Skin of body (tissue), 2 donors: ENCODE measurements around the gene PEG3. TPM values are rescaled to one million over a fixed set of nuclear protein-coding genes. Genes with fewer than 3 reads are reported as not detected.
A peak's percentile ranks its signal among the peaks of the same experiment; 100 is the strongest.

Experiments used
- DNase-seq: peaks from one replicate; lab custom pipeline; 2025; lab: John Stamatoyannopoulos, UW
- total RNA-seq: library from RNA; depleted of rRNA; stranded (reverse); fragments of >200 nt; gene quantifications from one replicate; pipeline ENCODE4 v1.2.3, GENCODE V29; 2014

The PEG3 gene
- total RNA-seq, 1 donor from 2014 or later = 37.3 TPM

DNA sequence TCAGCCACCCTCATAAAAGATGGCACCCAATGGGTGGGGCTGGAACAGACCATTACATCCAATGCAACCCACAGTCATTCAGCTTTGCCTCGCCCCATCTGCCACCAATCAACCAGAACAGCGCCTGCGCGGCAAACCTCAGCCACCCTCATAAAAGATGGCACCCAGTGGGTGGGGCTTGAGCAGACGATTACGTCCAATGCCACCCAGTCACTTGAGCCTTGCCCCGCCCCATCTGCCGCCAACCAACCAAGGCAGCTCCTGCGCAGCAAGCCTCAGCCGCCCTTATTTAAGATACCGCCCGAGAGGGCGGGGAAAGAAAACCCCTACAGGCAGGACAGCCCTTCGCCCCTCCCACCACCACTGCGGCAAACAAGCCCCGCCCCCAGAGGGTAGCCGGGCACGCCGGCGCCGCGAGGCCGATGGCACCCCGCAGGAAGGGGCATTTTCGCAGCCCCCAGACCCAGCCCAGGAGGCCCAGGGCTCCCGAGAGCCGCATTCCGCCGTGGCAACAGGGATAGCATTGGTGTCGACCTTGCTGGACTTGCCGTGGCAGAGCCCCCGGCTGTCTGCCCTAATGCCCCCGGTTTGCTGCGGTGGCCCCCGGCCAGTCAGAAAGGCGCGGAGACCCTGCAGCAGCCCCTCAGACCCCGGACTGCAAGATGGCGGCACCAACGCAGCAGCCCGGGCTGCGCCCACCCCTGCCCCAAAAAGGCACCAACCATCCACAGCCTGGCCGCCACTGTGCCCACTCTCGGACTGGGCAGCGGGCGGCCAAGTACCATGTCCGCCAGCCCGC lies 675 bp downstream of the PEG3 start:
- no peak for DNase-seq

DNA sequence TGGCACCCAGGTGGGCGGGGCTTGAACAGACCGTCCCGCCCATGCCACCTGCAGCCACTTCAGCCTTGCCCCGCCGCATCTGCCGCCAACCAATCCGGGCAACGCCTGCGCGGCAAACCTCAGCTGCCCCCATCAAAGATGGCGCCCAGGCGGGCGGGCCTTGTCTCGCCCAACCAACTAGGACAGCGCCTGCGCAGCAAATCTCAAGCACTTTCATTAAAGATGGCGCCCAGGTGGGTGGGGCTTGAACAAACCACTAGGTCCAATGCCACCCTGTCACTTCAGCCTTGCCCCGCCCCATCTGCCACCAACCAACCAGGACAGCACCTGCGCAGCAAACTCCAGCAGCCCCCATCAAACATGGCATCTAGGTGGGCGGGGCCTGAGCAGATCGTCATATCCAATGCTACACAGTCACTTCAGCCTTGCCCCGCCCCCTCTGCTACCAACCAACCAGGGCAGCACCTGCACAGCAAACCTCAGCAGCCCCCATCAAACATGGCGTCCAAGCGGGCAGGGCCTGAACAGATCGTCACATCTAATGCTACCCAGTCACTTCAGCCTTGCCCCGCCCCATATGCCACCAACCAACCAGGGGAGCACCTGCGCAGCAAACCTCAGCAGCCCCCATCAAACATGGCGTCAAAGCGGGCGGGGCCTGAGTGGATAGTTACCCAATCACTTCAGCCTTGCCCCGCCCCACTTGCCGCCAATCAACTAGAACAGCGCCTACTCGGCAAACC lies 1.4 kb downstream of the PEG3 start:
- peak; percentile 100 for DNase-seq

DNA sequence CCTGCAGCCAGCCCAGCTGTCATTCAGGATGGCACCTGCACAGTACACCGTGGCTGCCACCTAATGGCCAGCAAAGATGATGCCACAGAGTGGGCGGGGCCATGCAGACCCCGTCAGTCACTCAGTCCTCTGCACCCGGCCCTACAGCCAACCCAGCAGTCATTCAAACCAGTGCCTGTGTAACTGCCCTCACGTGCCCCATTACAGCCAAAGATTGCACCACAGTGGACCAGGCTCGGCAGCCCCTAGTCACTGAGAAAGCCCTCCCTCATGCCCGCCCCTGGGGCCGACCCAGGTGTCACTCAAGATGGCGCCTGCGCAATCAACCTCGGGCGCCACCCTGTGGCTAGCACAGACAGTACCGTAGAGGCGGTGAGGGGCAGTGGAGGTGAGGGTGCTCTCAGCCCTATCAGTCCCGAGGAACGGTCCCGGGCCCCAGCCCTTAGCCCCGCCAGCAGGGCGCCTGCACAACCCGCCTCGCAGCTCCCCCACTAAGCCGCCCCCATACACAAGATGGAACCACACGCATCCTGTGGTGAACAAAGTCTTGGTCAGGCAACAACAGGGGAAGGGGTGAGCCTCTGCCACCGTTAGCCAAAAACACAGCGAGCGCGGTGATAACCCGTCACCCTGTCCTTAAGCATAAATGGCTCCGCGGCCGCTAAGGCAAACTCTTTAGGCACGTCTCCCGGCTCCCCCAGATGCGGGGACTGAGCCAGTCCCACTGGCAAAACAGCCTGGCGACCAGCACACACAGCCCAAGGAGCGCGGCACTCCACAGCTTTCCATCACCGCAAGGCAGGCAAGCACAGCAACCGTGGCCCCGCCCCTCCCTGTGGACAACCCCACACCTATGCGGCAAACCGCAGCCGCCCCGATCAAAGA lies 2.3 kb downstream of the PEG3 start:
- peak; percentile 64 for DNase-seq

DNA sequence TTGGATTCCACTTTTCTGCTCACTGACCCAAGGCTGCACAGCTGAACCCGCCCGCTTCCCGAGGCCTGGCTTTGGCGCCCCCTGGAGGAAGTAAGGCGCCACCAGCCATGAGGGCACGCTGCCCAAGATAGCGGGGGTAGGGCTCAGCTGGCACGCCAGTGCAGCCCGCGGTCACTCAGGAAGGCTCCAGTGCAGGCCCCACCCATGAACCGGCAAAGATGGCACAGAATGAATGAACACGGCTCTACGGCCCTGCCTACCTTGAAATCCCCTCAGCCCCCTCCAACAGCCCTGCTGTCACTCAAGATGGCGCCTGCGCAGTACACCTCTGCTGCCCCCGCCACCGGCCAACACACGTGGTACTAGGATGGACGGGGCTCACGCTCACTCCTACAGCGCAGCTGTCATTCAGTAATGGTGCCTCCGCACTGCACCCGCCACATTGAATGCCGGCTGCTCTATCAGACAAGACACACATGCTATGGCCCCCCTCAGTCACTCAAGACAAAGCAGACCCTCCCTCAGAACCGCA lies 3.0 kb downstream of the PEG3 start:
- DNase-seq = peak; percentile 64

DNA sequence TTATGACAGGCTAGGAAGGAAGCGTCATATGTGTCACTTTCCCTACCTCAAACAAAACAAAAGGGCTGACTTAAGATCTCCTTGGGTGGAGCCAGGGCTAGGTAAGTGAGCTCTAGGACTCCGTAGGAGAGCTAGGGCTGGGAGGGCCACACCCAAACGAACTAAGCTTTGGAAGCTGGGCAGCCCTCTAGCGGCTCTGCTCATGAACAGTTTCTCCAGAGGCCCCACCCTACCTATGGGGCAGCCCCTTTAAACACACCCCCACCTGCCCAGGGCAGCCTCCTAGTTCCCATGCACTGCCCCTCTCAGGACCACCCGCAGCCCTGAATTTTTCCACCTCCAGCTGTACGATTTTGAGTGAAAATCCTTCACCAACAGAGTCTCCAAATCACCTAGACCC lies 3.5 kb downstream of the PEG3 start:
- no peak for DNase-seq

DNA sequence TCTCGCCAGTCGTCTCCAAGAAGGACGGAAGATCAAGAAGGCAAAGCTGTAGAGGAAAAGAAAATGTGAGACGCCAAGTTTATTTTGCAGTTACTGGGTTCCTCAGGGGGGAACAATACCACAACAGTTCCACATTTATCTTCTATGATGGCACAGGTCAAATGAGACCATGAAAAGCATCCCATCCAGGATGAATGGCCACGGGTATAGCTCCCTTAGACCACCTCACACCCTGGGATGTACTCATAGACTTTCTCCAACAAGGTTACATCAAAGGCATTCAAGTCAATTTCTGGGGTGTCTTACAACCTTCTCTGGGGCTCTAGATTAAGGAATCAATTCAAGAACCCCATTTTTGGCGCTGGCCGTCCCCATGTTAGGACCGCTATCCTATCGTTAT lies 4.5 kb downstream of the PEG3 start:
- no peak for DNase-seq

DNA sequence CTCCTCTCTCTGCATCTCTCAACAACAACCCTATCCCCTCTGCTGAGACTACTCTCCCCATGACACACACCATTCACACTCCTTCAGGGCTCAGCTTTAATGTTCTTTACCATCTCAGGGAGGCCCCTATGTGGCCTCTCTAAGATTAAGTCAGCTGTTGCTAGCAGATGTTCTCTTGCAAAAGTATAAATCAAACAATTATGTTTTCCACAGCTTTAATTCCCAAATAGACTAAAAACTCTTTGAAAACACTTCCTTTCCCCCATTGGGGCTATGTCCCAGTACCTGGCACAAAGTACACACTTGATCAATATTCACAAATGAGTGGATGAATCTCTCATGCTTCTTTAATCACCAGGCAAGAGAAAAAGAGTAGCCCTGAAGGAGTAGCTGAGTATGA lies 5.1 kb downstream of the PEG3 start:
- peak; percentile 23 for DNase-seq

DNA sequence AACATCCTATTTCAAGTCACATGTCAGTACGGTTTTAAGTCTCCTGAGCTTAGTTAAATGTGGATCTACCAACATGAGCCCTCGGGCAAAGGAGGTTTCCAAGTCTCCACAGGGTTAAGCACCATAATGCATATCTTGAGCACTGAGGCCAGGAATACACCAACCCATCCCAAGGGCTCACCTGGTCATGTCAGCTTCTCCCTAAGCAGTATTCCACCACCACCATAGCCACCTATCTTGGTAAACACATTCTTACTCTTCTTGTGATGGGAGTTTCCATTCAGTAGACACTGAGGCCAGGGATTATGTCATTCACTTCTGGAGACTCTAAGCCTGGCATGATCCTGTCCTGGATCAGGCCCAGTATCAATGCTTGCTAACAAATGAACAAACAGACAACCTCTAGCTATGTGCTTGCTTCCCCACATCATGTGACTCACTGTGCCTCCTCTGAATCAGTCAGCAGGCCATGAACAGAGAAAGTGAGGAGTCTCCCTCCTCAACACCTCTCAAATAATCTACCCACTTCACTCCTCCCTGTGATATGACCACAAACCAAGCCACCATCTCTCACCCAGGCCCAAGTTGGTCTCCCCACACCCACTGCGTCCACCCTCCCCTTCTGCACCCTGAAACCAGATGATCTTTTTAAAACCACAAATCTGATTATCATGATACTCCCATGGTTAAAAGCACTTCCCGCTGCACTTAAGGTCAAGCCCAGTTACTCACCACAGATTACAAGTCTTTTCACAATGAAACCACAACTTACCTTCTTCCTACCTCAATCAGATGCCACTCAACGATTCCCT lies 5.8 kb downstream of the PEG3 start:
- DNase-seq = no peak

DNA sequence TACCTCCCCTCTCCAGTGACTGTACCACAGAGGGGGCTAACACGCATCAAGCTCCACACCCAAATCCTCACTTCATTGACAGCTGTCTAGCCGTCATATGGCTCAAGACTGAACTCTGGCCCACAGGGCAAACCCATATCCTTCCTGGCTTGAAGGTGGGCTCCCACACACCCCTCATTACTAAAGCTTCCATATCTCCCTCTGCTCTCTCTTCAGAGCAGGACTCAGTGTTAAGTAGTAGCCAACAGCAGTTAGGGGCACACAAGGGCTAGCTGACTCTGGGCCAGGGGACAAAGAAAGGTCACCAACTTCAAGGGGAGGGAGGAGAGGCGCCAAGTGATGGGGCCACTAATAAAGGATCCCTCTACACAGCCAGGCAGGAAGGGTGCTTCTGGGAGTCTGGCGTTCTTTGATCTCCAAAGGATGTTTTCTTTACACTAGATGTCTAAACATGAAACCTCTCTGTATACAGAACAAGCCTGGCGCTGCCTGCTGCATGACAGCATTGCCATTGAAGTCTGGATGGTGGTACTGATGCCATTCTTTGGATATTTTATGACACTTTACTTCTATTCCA lies 8.1 kb downstream of the PEG3 start:
- no peak for DNase-seq

DNA sequence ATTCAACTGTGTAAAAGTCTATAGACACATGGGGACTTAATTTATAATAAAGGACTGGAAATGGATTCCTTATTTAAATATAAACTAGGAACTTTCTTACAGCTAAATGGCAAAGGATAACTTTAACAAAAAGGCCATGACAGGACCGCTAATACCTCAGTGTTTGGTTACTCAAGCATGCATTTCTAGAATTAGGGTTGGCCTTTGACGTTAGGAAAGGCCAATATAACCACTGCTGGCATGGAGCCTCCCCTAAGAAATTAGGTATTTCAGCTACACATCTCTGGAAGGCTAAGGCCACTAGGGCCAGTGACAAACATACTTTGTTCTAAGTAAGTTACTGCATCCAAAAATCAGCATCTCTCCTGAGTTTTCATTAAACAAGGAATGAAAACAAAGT lies 9.3 kb downstream of the PEG3 start:
- DNase-seq = no peak

DNA sequence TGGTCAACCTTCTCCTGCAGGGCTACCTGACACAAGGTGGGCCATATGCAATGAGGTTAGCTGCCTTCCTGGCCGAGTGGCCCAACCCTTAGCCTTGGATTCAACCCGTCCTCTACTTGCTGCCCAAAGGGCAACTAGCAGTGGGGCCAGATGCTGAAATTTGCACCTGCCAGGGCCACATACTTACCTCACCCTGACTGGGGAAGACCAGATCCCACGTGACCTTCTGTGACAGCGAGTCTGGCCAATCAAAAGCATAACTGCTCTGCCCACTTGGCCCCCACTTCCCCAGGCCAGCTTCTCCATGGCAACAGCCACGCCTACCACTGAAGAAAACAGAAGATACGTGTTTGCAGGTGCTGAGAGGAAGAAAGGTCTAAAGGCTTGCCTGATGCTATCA lies 10.9 kb downstream of the PEG3 start:
- DNase-seq = no peak

DNA sequence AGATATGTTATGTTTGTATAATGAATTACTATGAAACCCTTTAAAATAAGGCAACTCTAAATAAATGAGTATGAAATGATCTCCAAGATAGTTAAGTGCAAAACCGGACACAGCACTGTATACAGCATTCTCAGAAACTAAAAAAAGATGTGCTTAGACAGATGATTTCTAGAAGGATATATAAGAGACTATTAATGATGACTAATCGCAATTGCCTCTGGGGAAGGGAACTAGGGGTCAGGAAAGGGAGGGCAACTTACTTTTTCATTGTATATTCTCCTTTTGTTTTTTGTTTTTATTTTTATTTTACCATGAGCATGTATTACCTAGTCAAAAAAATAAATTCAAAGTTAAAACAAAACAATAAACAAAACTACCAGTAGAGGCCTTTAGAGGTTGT lies 12.8 kb downstream of the PEG3 start:
- no peak for DNase-seq

DNA sequence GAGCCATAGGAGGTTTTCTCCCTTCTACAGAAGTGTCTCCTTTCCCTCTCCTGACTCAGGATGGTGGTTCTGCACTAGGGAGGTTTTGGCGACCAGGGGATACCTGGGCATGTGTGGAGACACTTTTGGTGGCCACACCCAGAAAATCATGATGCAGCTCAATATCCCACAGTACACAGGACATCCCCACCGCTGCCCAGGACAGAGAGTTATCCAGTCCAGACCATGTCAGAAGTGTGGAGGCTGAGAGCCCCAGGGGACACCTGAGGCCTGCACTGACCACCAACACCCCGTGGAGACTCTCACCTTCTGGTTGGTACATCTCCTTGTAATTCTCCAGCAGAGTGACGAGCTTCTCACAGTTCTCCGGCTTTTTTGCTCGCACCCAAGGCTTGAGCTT lies 16.6 kb downstream of the PEG3 start:
- no peak for DNase-seq

DNA sequence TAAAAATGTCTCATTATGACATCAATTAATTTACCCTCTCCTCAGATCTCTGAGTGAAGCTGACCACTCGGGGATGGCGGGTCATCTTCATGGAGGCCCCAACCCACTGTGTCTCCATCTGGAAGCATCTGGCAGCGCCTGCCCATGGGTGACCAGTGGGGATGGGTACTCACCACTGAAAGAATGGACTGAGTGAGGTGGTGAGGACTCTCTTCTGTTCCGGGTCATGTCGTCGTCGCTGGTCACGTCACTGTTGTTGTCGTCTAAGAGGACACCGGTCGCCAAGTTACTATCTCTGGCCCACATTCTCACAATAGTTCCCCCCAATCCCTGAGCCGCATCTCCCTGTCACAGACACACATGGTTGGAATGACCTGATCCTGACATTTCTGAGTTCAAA lies 17.1 kb downstream of the PEG3 start:
- DNase-seq = no peak

DNA sequence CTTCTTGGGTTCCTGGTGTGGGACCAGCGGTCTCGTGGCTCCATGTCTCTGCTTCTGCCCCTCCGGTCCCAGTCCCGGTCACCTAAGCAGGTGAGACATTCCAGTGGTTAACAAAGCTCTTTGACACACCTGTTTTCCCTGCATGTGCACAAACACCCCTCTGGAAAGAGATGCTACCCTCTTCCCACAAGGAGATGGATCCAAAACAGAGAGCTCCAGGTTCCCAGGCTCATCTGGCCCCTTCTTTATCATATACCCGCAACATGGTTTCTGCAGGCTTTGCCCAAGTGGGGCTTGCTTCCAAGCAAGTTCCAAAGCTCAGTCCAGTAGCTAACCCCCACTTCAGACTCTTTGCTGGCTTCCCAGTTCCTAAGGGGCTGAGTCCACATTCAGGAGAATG lies 17.8 kb downstream of the PEG3 start:
- no peak for DNase-seq

DNA sequence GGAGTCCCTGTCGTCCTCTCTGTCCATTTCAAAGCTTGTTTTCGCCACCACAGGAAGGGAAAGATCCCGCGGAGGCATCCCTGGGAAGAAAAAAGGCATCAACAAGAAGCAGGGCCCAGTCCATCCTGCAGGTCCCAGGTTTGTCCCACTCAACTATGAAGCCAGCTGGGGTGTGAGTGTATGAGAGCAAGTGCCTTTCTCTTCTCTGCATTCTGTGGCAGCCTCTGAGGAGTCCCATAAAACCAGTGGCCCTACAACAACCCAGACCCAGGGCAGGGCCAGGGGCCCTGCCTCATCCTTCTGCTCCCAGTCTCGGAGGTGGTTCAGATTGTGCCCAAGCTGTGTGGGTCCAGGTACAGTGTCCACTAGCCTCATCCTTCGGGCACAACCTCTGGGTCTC lies 18.9 kb downstream of the PEG3 start:
- no peak for DNase-seq

DNA sequence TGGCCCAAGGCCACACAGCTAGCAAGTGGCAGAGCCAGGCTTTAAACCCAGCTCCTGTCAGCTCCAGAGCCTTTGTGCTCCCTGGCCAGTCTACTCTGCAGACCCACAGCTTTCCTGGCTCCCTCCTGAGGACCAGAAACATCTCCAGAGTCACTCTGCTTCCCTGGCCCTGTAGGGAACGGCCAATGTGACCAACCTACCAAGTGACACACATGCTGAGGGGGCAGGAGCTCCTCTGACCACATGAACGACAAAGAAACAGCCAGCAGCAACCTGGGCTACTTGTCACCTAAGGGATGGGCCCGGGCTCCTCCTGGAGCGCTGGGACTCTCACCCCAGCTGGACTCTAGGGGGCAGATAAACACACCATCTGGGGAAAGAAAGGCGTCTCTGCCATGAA lies 19.3 kb downstream of the PEG3 start:
- DNase-seq = no peak

DNA sequence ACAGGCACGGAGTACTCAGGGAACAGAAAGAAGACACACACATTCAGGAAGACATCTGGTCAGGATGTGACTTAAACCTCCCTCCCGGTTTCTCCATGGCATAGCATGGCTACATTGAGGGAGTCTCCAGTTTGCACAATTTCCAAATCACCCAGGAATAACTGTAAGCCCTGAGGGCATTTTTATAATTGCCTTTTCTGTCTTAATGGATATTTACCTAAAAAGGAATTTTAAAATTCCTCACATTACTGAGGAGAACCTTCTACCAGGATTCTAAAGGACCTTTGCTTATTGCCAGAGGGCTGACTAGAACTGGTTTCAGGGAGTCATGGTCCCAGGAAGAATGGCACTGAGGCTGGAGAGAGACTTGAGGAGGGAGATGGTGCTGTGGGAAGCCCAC lies 21.4 kb downstream of the PEG3 start:
- DNase-seq = no peak

DNA sequence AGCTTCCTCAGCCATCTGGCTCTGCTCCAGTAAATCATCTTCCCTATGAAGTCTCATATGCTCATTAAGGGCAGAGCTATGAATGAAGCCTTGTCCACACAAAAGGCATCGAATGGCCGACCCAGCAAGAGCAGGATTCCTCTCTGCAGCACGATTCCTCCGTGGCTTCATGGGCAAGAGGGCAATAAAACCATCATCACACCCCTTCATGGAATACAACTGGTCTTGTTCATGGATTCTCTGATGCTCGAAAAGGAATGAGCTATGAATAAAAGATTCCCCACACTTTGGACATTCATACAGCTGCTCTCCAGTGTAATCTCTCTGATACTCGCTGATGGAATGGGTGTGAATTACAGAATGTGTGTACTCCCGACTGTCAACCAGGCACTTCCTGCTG lies 25.9 kb downstream of the PEG3 start:
- DNase-seq = no peak

DNA sequence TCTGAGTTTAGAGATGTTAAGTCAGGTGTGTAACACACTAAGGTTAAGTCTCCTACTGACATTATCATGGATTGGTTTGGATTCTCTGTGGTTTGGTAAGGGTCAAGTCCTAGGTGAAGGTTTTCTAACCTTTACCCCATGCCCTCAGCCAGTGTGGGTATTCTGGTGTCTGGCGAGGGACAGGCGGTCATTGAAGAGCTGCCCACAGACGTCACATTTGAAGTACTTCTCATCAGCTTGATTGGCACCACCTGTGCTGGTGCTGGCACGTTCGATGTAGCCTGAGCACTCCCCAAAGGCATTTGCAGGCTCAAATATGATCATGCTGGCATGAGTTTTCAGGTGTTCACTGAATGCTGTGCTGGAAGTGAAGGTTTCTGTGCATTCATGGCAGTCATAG lies 27.0 kb downstream of the PEG3 start:
- no peak for DNase-seq

DNA sequence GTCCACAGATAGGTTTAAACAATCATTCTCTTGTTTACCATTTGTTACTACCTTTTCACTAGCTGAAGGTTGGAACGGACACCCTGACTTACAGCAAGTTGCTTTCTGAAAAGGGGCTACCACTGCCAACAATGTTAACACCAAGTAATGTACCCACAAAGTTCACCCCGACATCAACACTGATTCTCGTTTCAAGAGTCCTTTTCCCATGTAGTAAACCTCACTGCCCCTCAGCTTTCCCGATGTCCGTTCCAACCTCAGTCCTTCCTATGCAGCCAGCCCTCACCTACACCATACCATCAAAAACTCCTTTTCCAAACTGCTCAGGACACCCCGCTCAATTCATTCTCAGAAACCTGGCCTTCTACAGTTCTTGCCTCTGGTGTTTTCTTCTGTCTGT lies 29.0 kb downstream of the PEG3 start:
- DNase-seq = no peak
